Measurements from ENCODE around the gene TCP1. TPM values are rescaled to one million over a fixed set of nuclear protein-coding genes. Genes with fewer than 3 reads are reported as not detected.
A peak's percentile ranks its signal among the peaks of the same experiment; 100 is the strongest.

TCP1 gene
- total and polyA plus RNA-seq, 2 of the 13 experiments (the other 11 are each of a cell fraction or from before 2014, with no cell fraction given): 116 to 553 TPM

- TF ChIP-seq ZNF280D (CRISPR knock-in tag; IDR thresholded peaks at IDR 0.05) (no peak), SMAD3 (CRISPR knock-in tag; IDR thresholded peaks at IDR 0.05) (no peak; the same call in 1 of the 2 replicates), RNF2 (conservative IDR thresholded peaks at IDR 0.05; ENCODE audit: low read depth) (no peak), PHF5A (CRISPR knock-in tag; IDR thresholded peaks at IDR 0.05; ENCODE audit: low read depth, unreplicated experiment) (no peak), KDM6A (CRISPR knock-in tag; IDR thresholded peaks at IDR 0.05; ENCODE audit: low read depth) (0 out of 2 replicates have a peak, but pooled peaks have one; percentile 5), RORA (CRISPR knock-in tag; IDR thresholded peaks at IDR 0.05) (no peak), ATF6 (CRISPR knock-in tag; conservative IDR thresholded peaks at IDR 0.05) (no peak), AGO1 (IDR thresholded peaks at IDR 0.05; ENCODE audit: low read depth, low read length, poor library complexity, severe bottlenecking) (no peak), ZNF207 (IDR thresholded peaks at IDR 0.05; ENCODE audit: borderline replicate concordance) (no peak), BRF2 (CRISPR knock-in tag; IDR thresholded peaks at IDR 0.05) (peak; percentile 4; the same call in 1 of the 2 replicates), ZBTB21 (CRISPR knock-in tag; IDR thresholded peaks at IDR 0.05) (no peak), HMG20B (CRISPR knock-in tag; conservative IDR thresholded peaks at IDR 0.05) (no peak), BRCA1 (CRISPR knock-in tag; IDR thresholded peaks at IDR 0.05) (no peak), POLR2AphosphoS2 (IDR thresholded peaks at IDR 0.05; ENCODE audit: low read depth, low read length) (no peak), ZNF615 (CRISPR knock-in tag; IDR thresholded peaks at IDR 0.05; ENCODE audit: borderline replicate concordance) (peak; percentile 8; the same call in 1 of the 2 replicates), SNAI1 (CRISPR knock-in tag; IDR thresholded peaks at IDR 0.05; ENCODE audit: borderline replicate concordance) (no peak), ZNF317 (CRISPR knock-in tag; IDR thresholded peaks at IDR 0.05) (no peak), NRL (CRISPR knock-in tag; IDR thresholded peaks at IDR 0.05; ENCODE audit: borderline replicate concordance) (no peak; the same call in 1 of the 2 replicates), ZNF44 (CRISPR knock-in tag; IDR thresholded peaks at IDR 0.05) (no peak), ZNF83 (CRISPR knock-in tag; IDR thresholded peaks at IDR 0.05; ENCODE audit: borderline replicate concordance) (no peak), SIX4 (CRISPR knock-in tag; IDR thresholded peaks at IDR 0.05) (no peak), ATAD3A (CRISPR knock-in tag; IDR thresholded peaks at IDR 0.05) (no peak), ZFX (CRISPR knock-in tag; IDR thresholded peaks at IDR 0.05; ENCODE audit: low read depth) (peak; percentile 48), ZMYM4 (CRISPR knock-in tag; IDR thresholded peaks at IDR 0.05) (no peak; the same call in 1 of the 2 replicates), ZFY (CRISPR knock-in tag; IDR thresholded peaks at IDR 0.05) (peak; percentile 37; the same call in 1 of the 2 replicates), ZBTB7B (CRISPR knock-in tag; IDR thresholded peaks at IDR 0.05) (no peak)
Observed at GRCh38 chr6:159790149-159790955, 950 bp upstream of the TCP1 start, which contains the start of gene MRPL18 (continued).

Measured in HepG2 (cell line).